GM12872 (cell line): ENCODE results near the gene COQ3.

Experiments used
- CTCF ChIP-seq: IDR thresholded peaks from 3 replicates; pipeline ENCODE4 v1.5.1; 2011; ENCODE audit warnings: low read depth, mild to moderate bottlenecking, low read length, moderate library complexity; ENCODE audit not compliant: insufficient read depth

The COQ3 gene

GRCh38 chr6:99409672-99410071, 15.7 kb upstream of the COQ3 start:
- no peak for TF ChIP-seq CTCF

GRCh38 chr6:99407076-99407475, 13.1 kb upstream of the COQ3 start:
- TF ChIP-seq CTCF: no peak

GRCh38 chr6:99402448-99402847, 8.5 kb upstream of the COQ3 start:
- TF ChIP-seq CTCF: no peak

GRCh38 chr6:99397287-99397686, 3.3 kb upstream of the COQ3 start:
- TF ChIP-seq CTCF: no peak

GRCh38 chr6:99393366-99393697, 663 bp downstream of the COQ3 start:
- no peak for TF ChIP-seq CTCF

GRCh38 chr6:99390896-99391295, 3.1 kb downstream of the COQ3 start:
- no peak for TF ChIP-seq CTCF

GRCh38 chr6:99384507-99384906, 9.5 kb downstream of the COQ3 start:
- TF ChIP-seq CTCF: no peak

GRCh38 chr6:99378636-99379035, 15.4 kb downstream of the COQ3 start:
- TF ChIP-seq CTCF: no peak
